GM10266 (cell line): ENCODE measurements around the gene RESF1.

Experiments
- DNase-seq: peaks from one replicate; pipeline ENCODE4 v3.0.0; 2012; ENCODE audit errors: extremely low spot score
- TF ChIP-seq, protein P1 (sequence below): IDR thresholded peaks from 2 replicates; pipeline ENCODE4 v1.5.1; 2012; ENCODE audit warnings: mild to moderate bottlenecking, low read depth; ENCODE audit not compliant: control insufficient read depth, insufficient read depth; ENCODE audit errors: missing control alignments

RESF1 gene

DNA sequence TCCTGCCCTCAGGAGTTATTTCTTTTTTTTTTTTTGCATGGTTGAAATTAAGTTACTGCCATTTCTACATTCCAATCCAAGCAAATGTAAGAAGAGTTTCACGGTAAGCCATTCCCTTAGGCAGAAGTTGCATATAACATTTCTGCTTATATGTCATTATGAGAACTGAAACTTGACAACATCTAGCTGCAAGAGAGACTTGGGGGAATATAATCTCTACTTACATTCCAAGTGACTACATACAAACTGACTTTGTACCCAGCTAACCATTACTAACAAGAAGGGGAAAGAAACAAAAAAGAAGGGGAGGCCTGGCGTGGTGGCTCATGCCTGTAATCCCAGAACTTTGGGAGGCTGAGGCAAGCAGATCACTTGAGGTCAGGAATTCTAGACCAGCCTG, 7.3 kb upstream of the RESF1 start:
- DNase-seq = no peak
- TF ChIP-seq, protein P1, sequence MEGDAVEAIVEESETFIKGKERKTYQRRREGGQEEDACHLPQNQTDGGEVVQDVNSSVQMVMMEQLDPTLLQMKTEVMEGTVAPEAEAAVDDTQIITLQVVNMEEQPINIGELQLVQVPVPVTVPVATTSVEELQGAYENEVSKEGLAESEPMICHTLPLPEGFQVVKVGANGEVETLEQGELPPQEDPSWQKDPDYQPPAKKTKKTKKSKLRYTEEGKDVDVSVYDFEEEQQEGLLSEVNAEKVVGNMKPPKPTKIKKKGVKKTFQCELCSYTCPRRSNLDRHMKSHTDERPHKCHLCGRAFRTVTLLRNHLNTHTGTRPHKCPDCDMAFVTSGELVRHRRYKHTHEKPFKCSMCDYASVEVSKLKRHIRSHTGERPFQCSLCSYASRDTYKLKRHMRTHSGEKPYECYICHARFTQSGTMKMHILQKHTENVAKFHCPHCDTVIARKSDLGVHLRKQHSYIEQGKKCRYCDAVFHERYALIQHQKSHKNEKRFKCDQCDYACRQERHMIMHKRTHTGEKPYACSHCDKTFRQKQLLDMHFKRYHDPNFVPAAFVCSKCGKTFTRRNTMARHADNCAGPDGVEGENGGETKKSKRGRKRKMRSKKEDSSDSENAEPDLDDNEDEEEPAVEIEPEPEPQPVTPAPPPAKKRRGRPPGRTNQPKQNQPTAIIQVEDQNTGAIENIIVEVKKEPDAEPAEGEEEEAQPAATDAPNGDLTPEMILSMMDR = no peak

DNA sequence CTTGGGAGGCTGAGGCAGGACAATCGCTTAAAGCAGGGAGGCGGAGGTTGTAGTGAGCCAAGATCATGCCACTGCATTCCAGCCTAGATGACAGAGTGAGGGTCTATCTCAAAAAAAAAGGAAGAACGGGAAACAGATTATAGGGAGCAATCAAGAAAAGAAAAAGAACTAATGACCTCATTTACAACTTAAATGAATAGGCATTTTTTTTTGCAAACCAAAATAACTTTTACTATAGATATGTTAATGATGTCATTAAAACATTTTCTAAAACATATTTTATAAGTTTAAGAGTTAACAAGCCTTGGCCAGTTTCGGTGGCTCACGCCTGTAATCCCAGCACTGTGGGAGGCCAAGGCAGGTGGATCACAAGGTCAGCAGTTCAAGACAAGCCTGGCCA, 6.8 kb upstream of the RESF1 start:
- TF ChIP-seq, protein P1 = no peak
- no peak for DNase-seq

DNA sequence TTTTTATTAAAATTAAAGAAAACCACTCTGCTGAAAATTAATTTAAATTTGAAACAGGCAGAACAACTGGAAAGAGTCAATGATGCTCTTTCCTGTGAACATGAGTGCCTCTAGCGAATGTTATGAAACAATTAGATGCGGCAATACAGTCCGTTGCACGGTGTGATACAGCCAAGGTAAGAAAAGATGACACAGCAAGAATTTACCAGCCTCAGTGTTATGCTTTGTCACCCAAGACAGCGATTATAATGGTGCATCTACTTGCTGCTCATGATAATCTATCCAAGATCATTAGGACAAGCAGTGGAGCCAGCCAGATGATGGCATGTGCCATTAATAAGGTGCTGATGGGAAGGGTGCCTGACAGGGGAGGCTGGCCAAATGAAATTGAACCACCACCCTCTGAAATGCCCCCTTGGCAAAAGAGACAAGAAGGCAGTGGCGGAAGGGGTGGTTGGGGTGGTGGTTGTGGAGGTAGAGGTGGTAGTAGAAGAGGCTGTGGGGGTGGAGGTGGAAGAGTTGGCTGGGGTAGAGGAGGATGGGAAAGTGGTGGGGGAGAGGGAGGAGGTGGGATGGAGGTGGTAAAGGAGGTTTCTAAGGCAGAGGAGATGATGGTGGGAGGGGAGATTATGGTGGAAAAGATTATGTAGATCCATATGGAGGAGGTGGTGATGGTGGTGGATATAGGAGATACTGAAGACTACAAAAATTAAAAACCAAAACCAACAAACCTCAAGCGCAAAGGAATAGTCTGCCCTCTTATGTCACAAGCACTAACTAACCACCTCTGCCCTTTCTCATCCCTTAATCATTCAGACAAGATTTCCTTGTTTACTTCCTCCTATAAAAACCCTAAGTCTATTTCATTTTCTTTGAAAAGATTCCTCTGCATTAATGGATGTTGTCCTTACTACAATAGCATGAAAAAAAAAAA, 4.0 kb upstream of the RESF1 start:
- DNase-seq = no peak
- TF ChIP-seq, protein P1 = no peak

DNA sequence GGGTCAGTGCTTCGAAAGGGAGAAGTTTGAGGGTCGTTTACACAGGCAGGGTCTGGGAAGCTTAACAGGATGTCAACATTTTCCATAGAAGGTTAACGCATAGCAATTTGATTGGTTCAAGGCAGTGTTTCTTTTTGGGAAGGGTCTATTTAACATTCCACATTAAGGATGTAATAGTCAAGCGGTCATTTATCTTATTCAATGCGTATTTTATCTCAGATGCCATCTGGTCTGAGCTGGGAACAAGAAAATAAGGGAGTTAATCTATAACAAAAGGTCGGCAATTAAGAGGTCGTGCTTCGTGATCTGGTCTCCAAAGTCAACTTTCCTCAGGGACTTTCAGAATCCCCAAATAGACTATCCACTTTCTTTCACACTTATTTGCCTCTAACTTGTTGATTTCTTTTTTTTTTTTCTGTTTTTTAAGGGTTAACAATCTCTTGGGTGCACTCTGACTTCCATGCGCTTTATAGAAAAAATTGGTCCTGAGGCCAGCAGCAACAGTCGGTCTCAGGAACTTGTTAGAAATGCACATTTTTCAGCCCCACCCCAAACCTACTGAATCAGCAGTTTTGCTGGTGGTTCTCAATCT, 550 bp upstream of the RESF1 start:
- TF ChIP-seq, protein P1 = no peak
- no peak for DNase-seq

DNA sequence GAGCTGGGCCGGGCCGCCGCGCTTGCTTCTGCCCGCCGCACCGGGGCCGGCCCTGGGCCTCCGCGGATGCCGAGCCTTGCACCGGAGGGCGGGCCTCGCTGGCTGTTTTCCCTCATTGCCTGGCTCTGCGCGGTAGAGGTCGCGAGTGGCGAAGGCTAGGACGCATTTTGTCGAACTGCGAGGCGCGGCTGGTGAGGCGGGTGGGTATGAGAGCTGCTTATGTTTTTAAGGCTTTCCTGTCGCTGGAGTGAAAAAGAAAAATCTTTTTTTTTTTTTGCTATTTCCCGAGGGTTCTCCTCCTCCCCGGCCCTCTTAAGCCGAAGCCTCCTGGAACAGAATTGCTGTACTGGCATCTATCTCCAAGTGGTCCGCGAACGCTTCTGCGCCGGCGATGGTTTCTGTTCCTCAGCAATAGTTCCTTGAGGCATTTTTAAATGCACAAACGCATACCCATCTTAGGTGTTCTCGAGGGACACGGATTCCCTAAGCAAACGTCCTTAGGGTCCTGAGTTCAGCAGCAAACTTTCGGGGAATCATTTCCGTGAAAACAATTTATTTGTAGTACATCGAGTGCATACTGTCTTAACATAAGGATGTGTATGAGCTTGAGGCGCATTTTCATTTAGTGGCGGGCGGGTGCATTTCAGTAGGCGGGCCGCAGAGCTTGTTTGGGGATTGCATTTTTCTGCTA, 631 bp downstream of the RESF1 start:
- peak; percentile 68 for DNase-seq
- TF ChIP-seq, protein P1 = peak; percentile 38

DNA sequence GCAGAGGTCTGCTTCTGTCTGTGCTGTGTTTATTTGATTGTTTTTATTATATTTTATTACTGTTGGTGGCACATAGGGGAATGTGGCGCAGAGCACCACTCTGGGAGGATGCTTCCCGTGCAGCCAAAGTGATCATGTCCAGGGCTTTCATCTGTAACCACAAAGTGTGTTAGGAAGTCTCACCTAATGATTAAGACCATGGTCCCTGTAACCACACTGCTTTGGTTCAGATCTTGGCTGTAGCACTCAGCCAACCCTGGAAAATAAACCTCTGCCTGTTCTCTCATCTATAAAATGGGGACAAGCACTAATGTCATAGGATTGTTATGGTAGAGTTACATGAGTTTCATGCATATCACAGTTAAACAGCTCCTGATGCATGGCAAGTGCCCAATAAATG, 1.9 kb downstream of the RESF1 start:
- no peak for DNase-seq
- TF ChIP-seq, protein P1 = no peak
